C4-2B (cell line): ENCODE measurements around the gene ATP8B4.

Experiments used
- ZFX ChIP-seq: fragments of 450-650 bp; IDR thresholded peaks from 2 replicates; pipeline ENCODE4 v1.6.1; 2017
- TF ChIP-seq, protein P1 (sequence below): fragments of 450-650 bp; conservative IDR thresholded peaks from 2 replicates; pipeline ENCODE4 v1.5.1; 2017; ENCODE audit warnings: mild to moderate bottlenecking

DNA sequence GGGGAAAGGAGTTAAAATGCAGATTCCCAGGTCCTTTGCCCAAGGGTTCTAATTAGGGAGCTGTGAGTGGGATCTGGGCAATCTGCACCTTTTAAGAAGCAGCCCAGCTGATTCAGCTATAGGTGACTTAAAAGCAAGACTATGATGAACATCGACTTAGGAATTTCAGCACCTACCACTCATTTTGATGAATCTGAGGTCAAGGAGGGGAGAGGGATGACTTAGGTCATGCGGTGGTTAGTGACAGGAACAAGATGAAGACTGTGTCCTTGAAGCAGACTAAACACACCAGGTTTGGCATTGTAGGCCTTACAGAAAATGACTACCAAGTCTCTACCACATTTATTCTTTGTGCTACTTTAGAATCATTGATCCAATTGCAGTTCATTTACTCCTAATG lies 301.9 kb downstream of the ATP8B4 start:
- TF ChIP-seq, protein P1, sequence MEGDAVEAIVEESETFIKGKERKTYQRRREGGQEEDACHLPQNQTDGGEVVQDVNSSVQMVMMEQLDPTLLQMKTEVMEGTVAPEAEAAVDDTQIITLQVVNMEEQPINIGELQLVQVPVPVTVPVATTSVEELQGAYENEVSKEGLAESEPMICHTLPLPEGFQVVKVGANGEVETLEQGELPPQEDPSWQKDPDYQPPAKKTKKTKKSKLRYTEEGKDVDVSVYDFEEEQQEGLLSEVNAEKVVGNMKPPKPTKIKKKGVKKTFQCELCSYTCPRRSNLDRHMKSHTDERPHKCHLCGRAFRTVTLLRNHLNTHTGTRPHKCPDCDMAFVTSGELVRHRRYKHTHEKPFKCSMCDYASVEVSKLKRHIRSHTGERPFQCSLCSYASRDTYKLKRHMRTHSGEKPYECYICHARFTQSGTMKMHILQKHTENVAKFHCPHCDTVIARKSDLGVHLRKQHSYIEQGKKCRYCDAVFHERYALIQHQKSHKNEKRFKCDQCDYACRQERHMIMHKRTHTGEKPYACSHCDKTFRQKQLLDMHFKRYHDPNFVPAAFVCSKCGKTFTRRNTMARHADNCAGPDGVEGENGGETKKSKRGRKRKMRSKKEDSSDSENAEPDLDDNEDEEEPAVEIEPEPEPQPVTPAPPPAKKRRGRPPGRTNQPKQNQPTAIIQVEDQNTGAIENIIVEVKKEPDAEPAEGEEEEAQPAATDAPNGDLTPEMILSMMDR: no peak
- TF ChIP-seq ZFX: no peak
